GM18499 (cell line): ENCODE data around the gene FBXO8.

Experiments
- ATAC-seq: cut with Tn5 transposase; IDR thresholded peaks from one replicate; pipeline ENCODE4 v1.9.1; 2021; ENCODE audit warnings: moderate number of reproducible peaks; ENCODE audit not compliant: insufficient read depth, unreplicated experiment

The FBXO8 gene

DNA sequence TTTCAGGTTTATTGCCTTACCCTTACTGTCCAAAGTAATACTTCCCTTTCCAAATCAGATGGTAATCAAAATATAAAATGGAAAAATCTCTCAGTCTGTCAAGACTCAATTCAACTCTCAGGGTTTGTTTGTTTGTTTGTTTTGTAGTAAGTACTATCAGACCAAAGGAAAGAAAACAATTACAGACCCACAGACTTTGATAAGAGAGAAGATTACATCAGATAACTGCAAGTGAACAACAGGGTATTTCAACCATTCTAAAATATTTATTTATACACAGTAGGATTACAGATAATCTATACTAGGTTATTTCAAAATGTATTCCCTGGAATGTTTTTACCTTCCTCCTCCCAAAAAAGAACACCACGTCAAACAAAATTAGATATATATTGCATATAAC lies 28.9 kb downstream of the FBXO8 start:
- ATAC-seq = no peak

DNA sequence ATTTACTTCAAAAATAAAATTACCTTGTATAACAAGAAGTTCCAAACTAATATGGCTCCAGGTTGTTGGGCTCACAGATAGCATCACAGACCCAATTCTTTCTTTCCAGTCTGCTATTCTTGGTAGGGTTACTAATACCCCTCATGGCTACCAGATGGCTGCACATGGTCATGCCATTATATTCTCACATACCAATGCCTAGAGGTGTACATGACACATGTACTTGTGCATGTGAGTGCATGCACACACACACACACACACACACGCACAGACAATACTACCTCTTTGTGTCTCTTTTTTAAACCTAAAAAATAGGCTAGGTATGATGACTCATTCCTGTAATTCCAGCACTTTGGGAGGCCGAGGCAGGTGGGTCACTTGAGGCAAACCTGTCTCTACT lies 31.1 kb downstream of the FBXO8 start:
- ATAC-seq = no peak

DNA sequence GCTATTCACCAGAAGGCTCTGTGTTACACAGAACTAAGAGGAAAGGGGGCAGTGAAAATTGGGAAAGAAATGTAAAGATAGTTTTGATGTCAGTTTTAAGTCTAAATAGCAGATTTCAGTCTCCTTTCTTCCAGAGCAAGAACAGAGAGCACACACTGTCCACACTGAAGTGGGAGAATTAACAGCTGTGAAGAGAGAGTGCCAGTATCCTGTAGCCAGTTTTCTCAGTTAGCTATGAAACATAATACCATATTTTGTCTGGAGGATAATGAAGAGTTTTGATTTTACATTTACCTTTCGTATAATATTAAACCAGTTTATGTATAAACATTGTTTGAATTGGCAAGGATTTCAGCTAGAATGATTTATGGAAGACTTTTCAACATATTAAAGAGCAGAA lies 35.1 kb downstream of the FBXO8 start:
- ATAC-seq = no peak

- no peak for ATAC-seq
These were observed 37.8 kb downstream of the FBXO8 start for GRCh38 chr4:174245714-174246113.

- no peak for ATAC-seq
These were observed 39.0 kb downstream of the FBXO8 start for GRCh38 chr4:174244441-174244840.

DNA sequence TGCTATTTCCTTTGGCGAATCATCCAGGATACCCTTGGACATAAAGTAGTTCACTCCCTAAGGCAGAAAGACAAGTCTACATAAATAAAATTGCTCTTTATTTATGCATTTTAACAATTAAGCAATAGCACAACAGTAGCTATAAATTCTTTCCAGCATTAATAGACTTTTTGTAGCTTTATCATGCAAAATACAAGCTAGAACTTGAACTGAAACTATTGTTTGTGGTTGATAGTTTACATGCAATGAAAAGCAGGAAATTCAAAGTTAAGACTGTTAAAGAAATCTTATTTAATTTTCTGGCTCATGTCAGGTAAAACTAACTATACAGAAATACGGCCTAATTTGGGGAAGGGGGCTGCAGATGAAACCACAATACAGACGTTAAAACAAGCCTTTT lies 42.3 kb downstream of the FBXO8 start:
- ATAC-seq = no peak

DNA sequence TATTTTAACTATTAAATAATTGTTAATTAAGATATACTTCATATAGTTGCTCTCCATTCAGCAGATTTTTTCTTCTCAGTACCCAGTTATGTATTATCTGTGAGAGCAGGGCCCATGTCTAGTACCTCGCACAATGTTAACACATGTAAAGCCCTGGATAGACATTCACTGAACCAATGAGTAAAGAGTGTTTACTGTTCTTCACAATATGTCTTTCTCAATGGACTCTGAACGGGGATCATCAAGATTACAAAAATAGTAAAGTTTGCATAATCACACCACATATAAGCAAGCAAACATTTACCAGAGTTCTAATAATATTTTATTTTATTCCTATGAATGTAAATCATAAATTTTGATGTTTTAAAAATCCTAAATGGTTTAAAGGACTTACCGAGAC lies 47.1 kb downstream of the FBXO8 start:
- ATAC-seq = no peak

DNA sequence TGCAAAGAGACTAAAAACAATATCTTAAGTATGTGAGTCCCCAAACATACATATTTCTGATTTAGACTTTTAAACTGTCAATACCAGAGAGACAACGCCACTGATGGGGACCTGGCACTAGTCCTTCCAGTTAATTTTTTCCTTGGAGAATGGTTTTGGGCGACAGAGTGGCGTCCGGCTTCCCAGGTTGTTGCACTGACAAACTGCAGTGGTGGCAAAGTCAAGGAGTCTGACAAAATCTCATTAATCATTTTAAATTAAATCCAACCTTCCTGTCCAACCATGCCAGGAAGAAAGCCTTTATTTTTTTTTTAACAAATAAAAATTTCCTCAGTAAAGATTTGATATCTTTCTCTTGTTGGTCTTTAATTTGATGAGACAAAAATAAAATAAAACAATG lies 52.8 kb downstream of the FBXO8 start:
- no peak for ATAC-seq

DNA sequence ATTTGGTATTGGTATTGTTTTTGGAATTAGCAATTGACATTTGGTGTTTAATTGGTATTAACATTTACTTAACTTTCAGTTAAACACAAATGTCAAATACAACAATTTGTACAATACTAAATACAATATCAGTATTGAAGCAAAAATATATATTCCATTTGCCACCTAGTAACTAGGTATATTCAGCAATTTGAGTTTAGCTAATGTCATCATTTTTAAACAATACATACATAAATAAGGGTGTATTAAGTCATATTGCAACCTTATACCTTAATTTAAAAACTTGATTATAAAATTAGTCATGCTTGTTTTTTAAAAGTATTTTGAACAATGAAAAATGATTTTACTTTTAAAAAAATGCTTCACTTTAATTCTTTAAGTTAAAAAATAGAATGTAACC lies 53.3 kb downstream of the FBXO8 start:
- ATAC-seq = no peak

GRCh38 chr4:174228988-174229387 lies 54.5 kb downstream of the FBXO8 start:
- no peak for ATAC-seq

GRCh38 chr4:174225349-174226049 lies 58.0 kb downstream of the FBXO8 start:
- ATAC-seq = no peak

GRCh38 chr4:174224550-174224949 lies 58.9 kb downstream of the FBXO8 start:
- no peak for ATAC-seq

- ATAC-seq = no peak
These were observed 61.1 kb downstream of the FBXO8 start for GRCh38 chr4:174222266-174222872.

- ATAC-seq = no peak
These were observed 65.2 kb downstream of the FBXO8 start for GRCh38 chr4:174218127-174218790.

GRCh38 chr4:174217273-174218126 lies 66.0 kb downstream of the FBXO8 start:
- no peak for ATAC-seq

DNA sequence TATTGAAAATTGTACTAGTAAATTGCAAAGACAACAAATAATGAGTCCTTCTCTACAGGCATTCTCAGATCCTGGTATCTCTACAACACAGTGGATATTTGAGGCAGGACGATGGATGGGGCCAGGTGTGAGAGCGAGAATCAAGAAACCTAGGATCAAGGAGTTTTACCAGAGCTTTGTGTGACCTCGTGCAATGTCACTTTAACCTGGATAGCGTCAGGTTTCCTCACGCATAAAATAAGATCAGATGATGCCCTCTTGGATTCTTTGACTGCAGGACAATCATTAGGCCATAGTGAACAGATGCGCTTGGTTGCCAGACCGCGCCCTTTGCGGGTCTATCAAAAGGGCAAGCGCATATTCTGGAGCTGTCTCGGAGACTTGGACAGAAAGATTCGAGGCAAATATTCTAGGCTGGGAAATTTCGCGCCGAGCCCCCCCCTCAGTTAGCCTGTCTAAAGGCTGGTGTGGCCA lies 66.6 kb downstream of the FBXO8 start:
- ATAC-seq = no peak

DNA sequence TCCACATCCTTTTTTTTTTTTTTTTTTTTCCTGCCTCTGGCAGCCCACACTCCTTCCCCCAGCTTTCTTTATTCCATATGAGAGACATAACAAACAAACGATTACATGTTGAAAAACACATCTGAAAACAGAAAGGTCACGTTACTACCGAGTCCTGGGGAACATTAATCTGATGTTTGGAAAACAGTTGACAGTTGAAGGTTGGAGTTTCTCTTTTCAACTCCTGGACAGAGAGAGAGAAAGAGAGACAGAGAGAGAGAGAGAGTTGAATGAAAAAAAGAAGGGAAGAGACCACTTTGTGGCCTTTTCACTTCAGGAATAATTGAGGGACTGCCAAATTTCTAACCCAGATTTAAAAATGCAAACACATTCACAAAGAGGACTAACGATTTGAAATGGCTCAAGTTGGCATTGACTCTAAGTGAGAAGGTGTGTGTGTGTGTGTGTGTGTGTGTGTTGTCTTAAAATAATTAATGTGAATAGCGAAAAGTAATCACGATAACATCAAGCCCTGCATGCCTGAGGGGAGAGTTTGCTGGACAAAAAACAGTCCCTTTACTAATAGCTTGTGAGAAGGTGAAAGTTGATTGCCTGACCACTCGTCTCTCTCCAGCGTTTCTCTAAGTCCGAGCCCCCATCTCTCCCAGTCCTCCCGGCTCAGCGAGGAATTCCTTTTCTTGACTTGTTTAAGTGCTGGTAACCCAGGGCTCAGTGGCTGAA lies 67.3 kb downstream of the FBXO8 start:
- ATAC-seq = no peak

DNA sequence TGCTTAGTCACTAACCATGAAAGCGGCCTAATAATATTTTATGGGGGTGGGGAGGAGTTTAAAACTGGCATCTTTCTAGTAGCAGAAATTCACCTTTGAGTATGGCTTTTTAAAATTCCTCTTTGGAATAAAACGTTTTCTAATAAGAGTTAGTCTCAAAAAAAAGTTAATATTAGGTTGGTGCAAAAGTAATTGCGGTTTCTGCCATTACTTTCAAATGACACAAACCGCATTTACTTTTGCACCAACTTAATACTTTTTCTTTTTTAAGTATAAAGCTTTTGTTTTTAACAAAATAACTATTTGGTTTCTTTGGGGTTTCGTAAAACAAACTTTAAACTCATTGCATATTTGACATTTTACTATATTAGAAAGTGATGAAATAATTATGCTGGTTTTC lies 68.4 kb downstream of the FBXO8 start:
- ATAC-seq = no peak

- ATAC-seq = no peak
These were observed 69.2 kb downstream of the FBXO8 start for GRCh38 chr4:174214101-174214878.
